ENCODE results near the gene SH2D3C. TPM values are rescaled to one million over a fixed set of nuclear protein-coding genes. Genes with fewer than 3 reads are reported as not detected.

The SH2D3C gene
- total RNA-seq, 1 experiment from 2014 or later: 0.79 TPM

- intact Hi-C loops (cut with micrococcal nuclease; ENCODE audit: unreplicated experiment): loop anchor here (5.0 kb wide), 2 partner anchors 60 to 295 kb away; partner anchors contain the start of gene FPGS
- Histone ChIP-seq H2AFZ (no peak overlapping the region; the same call in 1 of the 2 replicates), H3K9me2 (ENCODE audit: insufficient read depth) (no peaks in the 10 kb centered on the region), H3F3A (ENCODE audit: insufficient read depth, low read depth) (peaks cover 39% of the 10 kb centered on the region), H3K4me1 (replicated peaks; ENCODE audit: insufficient read depth) (peaks cover 24% of the 10 kb centered on the region), H3K79me2 (ENCODE audit: low read depth) (no peaks in the 10 kb centered on the region), H4K20me1 (ENCODE audit: insufficient read depth) (no peaks in the 10 kb centered on the region), H3K27me3 (ENCODE audit: insufficient read depth, low read depth) (peaks cover 9% of the 10 kb centered on the region; the same call in 1 of the 2 replicates), H3K4me3 (no peak overlapping the region), H3K36me3 (ENCODE audit: low read depth) (no peaks in the 10 kb centered on the region), H3K27ac (no peak overlapping the region), H3K9me3 (ENCODE audit: insufficient read depth, low read depth) (no peaks in the 10 kb centered on the region), H3K4me2 (peak overlapping the region; percentile 38)
- TF ChIP-seq CTCF (conservative IDR thresholded peaks at IDR 0.05) (no peak), EZH2 (IDR thresholded peaks at IDR 0.05; ENCODE audit: low read depth) (no peak)
- peak in 1 of 2 experiments; percentile 51 for DNase-seq
- no TSS peak for BruUV-seq (replicated peaks)
- ChIA-PET POLR2A (ENCODE audit: unreplicated experiment) (interaction anchor here (0.6 to 1.1 kb wide), 2 partner anchors 44 to 156 kb away, joined by 3 to 4 read pairs; partner anchors contain the start of gene CDK9), CTCF (interaction anchor here (0.9 to 1.1 kb wide), 2 partner anchors 29 to 128 kb away, joined by 3 to 6 read pairs; no protein-coding TSS in a partner anchor)
Measured at GRCh38 chr9:127741831-127742434, 36.5 kb downstream of the SH2D3C start.

GRCh38 chr9:127739614-127740330, 38.7 kb downstream of the SH2D3C start:
- no peak for TF ChIP-seq EZH2 (IDR thresholded peaks at IDR 0.05; ENCODE audit: low read depth)
- TF ChIP-seq CTCF (conservative IDR thresholded peaks at IDR 0.05): no peak
- no peak overlapping the region for H2AFZ ChIP-seq
- no peaks in the 10 kb centered on the region for H3K79me2 ChIP-seq (ENCODE audit: low read depth)
- H3K36me3 ChIP-seq (ENCODE audit: low read depth): no peaks in the 10 kb centered on the region
- no TSS peak for BruUV-seq (replicated peaks)
- H3F3A ChIP-seq (ENCODE audit: insufficient read depth, low read depth): peaks cover 33% of the 10 kb centered on the region
- H3K4me1 ChIP-seq (replicated peaks; ENCODE audit: insufficient read depth): peaks cover 24% of the 10 kb centered on the region
- peak overlapping the region; percentile 57 for H3K4me2 ChIP-seq
- no peaks in the 10 kb centered on the region for H3K9me2 ChIP-seq (ENCODE audit: insufficient read depth)
- ChIA-PET CTCF (interaction anchor here (0.6 to 1.4 kb wide), 3 partner anchors 75 to 609 kb away, joined by 3 to 9 read pairs (median 3); no protein-coding TSS in a partner anchor), POLR2A (ENCODE audit: unreplicated experiment) (interaction anchor here (0.7 to 1.2 kb wide), 3 partner anchors 31 to 66 kb away, joined by 5 to 6 read pairs (median 5); no protein-coding TSS in a partner anchor)
- H4K20me1 ChIP-seq (ENCODE audit: insufficient read depth): no peaks in the 10 kb centered on the region
- DNase-seq: no peak
- no peak overlapping the region for H3K4me3 ChIP-seq
- peak overlapping the region; percentile 72 for H3K27ac ChIP-seq
- H3K9me3 ChIP-seq (ENCODE audit: insufficient read depth, low read depth): no peaks in the 10 kb centered on the region
- H3K27me3 ChIP-seq (ENCODE audit: insufficient read depth, low read depth): no peaks in the 10 kb centered on the region
- intact Hi-C loops (cut with micrococcal nuclease; ENCODE audit: unreplicated experiment): loop anchor here (1.0 to 5.0 kb wide), 5 partner anchors 32 to 298 kb away; partner anchors contain the start of gene FPGS

GRCh38 chr9:127738666-127739065, 39.8 kb downstream of the SH2D3C start:
- H3K4me3 ChIP-seq: no peak overlapping the region
- H3K9me3 ChIP-seq (ENCODE audit: insufficient read depth, low read depth): no peaks in the 10 kb centered on the region
- CTCF ChIA-PET: no interaction called here
- H3K9me2 ChIP-seq (ENCODE audit: insufficient read depth): no peaks in the 10 kb centered on the region
- H3K4me2 ChIP-seq: no peak overlapping the region
- peaks cover 37% of the 10 kb centered on the region for H3F3A ChIP-seq (ENCODE audit: insufficient read depth, low read depth)
- POLR2A ChIA-PET (ENCODE audit: unreplicated experiment): no interaction called here
- peaks cover 30% of the 10 kb centered on the region for H3K4me1 ChIP-seq (replicated peaks; ENCODE audit: insufficient read depth)
- no peaks in the 10 kb centered on the region for H3K27me3 ChIP-seq (ENCODE audit: insufficient read depth, low read depth)
- intact Hi-C loops (cut with micrococcal nuclease; ENCODE audit: unreplicated experiment): no loop called here
- no TSS peak for BruUV-seq (replicated peaks)
- H3K79me2 ChIP-seq (ENCODE audit: low read depth): no peaks in the 10 kb centered on the region
- H4K20me1 ChIP-seq (ENCODE audit: insufficient read depth): no peaks in the 10 kb centered on the region
- DNase-seq: no peak
- TF ChIP-seq EZH2 (IDR thresholded peaks at IDR 0.05; ENCODE audit: low read depth) (no peak), CTCF (conservative IDR thresholded peaks at IDR 0.05) (no peak)
- no peaks in the 10 kb centered on the region for H3K36me3 ChIP-seq (ENCODE audit: low read depth)
- no peak overlapping the region for H3K27ac ChIP-seq
- no peak overlapping the region for H2AFZ ChIP-seq
